Measurements from ENCODE around the gene DHX35. TPM values are rescaled to one million over a fixed set of nuclear protein-coding genes. Genes with fewer than 3 reads are reported as not detected.

The DHX35 gene
- total and polyA plus RNA-seq, 2 of the 8 experiments (the other 6 are each of a cell fraction or from before 2014, with no cell fraction given), result 21.9 to 27.7 TPM

DNA sequence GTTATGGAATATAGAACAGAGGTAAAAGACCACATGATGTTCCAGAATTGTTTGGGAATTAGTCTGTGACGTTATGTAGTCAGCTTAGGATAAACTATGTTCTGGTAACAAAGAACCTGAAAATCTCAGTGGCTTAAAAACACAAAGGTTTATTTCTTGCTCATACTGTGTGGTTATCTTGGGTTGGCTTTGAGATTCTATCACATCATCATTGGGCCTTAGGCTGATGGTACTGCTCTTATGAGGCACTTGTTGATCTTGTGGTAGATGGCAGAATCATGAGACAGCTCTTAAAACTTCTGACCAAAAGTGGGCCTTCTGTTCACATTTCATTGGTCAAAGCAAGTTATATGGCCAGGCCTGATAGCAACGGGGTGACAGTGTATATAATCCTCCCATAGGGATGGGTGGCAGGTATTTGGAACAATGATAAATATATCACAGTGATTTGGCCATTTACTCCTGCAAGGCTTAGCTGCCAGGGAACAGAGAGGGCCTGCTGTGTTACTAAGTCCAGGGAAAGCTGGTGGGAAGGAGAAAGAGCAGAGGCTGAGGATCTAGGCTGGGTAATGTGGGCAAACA, 13.5 kb downstream of the DHX35 start:
- H2AFZ ChIP-seq (ENCODE audit: low read length), result no peak overlapping the region
- no peak overlapping the region for H4K5ac ChIP-seq (ENCODE audit: insufficient read length, low read depth, low read length)
- H2BK120ac ChIP-seq (replicated peaks; ENCODE audit: low read depth, low read length), result no peak overlapping the region
- 89% methylated on average over 2 of the region's 2 CpGs; no CpG with 5 or more reads in 1 of the 2 experiments for WGBS, 2 experiments (ENCODE audit: extremely low coverage in 1 of 2, insufficient coverage in 1 of 2, insufficient read length in 1 of 2, insufficient replicate concordance in 2 of 2, low coverage in 1 of 2, low lambda C conversion rate in 2 of 2, missing lambda C conversion rate in 1 of 2)
- H3K14ac ChIP-seq (ENCODE audit: insufficient read length), result no peak overlapping the region
- H3K79me1 ChIP-seq (ENCODE audit: low read depth, low read length), result no peaks in the 10 kb centered on the region; the same call in 1 of the 2 replicates
- CTCF ChIA-PET (ENCODE audit: partially characterized antibody), result interaction anchor here (0.9 kb wide), 2 partner anchors 28 to 34 kb away, joined by 3 read pairs; no protein-coding TSS in a partner anchor
- H3K27ac ChIP-seq (ENCODE audit: low read depth, low read length), result no peak overlapping the region
- peaks cover 2% of the 10 kb centered on the region; the same call in 1 of the 2 replicates for H3K23me2 ChIP-seq (ENCODE audit: low read depth, low read length)
- no peak overlapping the region for H3K18ac ChIP-seq (ENCODE audit: extremely low read depth, low read length)
- H3K4ac ChIP-seq (replicated peaks; ENCODE audit: insufficient read length, low read depth, low read length), result no peak overlapping the region
- H2BK20ac ChIP-seq (ENCODE audit: low read length), result no peak overlapping the region
- H4K8ac ChIP-seq (ENCODE audit: extremely low read depth, insufficient read depth, low read length), result no peak overlapping the region
- no peak overlapping the region for H2BK5ac ChIP-seq (ENCODE audit: low read depth, low read length)
- no peak overlapping the region for H3K23ac ChIP-seq (ENCODE audit: insufficient read length)
- peaks cover 1 to 3% of the 10 kb centered on the region in 2 experiments for H4K20me1 ChIP-seq (replicated peaks in 1 of 2; ENCODE audit: control insufficient read depth in 1 of 2, insufficient read depth in 2 of 2, low read length in 2 of 2)
- no peak overlapping the region for H3K4me2 ChIP-seq (ENCODE audit: insufficient read depth in 1 of 2, low read depth in 2 of 2, low read length in 2 of 2)
- H3K27me3 ChIP-seq (replicated peaks in 1 of 4; ENCODE audit: control insufficient read depth in 3 of 4, extremely low read depth in 1 of 4, insufficient read depth in 3 of 4, low read length in 3 of 4), result no peaks in the 10 kb centered on the region
- POLR2A ChIA-PET (ENCODE audit: partially characterized antibody), result interaction anchor here (1.3 kb wide), 1 partner anchor 14 kb away, joined by 7 read pairs; the partner anchor contains the start of gene DHX35
- no peak overlapping the region for H2BK12ac ChIP-seq (ENCODE audit: low read depth, low read length)
- H3K9me3 ChIP-seq (ENCODE audit: insufficient read depth in 2 of 2, low read depth in 1 of 2, low read length in 1 of 2), result no peaks in the 10 kb centered on the region
- no peak overlapping the region for H4K91ac ChIP-seq (replicated peaks; ENCODE audit: insufficient read length, low read length)
- no peak overlapping the region for H3K9ac ChIP-seq (replicated peaks in 1 of 4; ENCODE audit: extremely low read depth in 1 of 4, low read depth in 3 of 4, low read length in 3 of 4)
- no peaks in the 10 kb centered on the region for H3K4me1 ChIP-seq (replicated peaks in 1 of 4; ENCODE audit: control insufficient read depth in 3 of 4, insufficient read depth in 4 of 4, low read length in 3 of 4)
- FAIRE-seq (no peak), DNase-seq (ENCODE audit: low read depth in 1 of 2, low spot score in 2 of 2) (no peak)
- no peak overlapping the region for H2AK5ac ChIP-seq (ENCODE audit: low read depth, low read length)
- peaks cover 2 to 31% (median 10%) of the 10 kb centered on the region in 4 experiments; a peak in 6 of 8 replicates for H3K36me3 ChIP-seq (ENCODE audit: control insufficient read depth in 2 of 4, insufficient read depth in 4 of 4, low read length in 3 of 4)
- H2BK15ac ChIP-seq (ENCODE audit: low read length), result no peak overlapping the region
- H3K56ac ChIP-seq (replicated peaks; ENCODE audit: insufficient read length, low read depth, low read length), result no peak overlapping the region
- no peak overlapping the region for H3K4me3 ChIP-seq (ENCODE audit: extremely low read depth in 1 of 4, insufficient read depth in 2 of 4, low read depth in 3 of 4, low read length in 4 of 4)
- peaks cover 0 to 27% of the 10 kb centered on the region in 2 experiments; a peak in 2 of 4 replicates for H3K79me2 ChIP-seq (ENCODE audit: control insufficient read depth in 1 of 2, insufficient read depth in 2 of 2, low read length in 2 of 2)
- no peak for TF ChIP-seq TAF1 (IDR thresholded peaks at IDR 0.05; ENCODE audit: low read depth, low read length)
- no peak for TF ChIP-seq RNF2 (IDR thresholded peaks at IDR 0.05; ENCODE audit: borderline replicate concordance, low read depth, low read length, missing control alignments, poor library complexity, severe bottlenecking)
- TF ChIP-seq ZNF274 (IDR thresholded peaks at IDR 0.05; ENCODE audit: borderline replicate concordance, extremely low read depth, low read length), result no peak
- no peak for TF ChIP-seq FOSL1 (IDR thresholded peaks at IDR 0.05; ENCODE audit: insufficient read depth, low read depth, low read length)
- TF ChIP-seq, protein P1, sequence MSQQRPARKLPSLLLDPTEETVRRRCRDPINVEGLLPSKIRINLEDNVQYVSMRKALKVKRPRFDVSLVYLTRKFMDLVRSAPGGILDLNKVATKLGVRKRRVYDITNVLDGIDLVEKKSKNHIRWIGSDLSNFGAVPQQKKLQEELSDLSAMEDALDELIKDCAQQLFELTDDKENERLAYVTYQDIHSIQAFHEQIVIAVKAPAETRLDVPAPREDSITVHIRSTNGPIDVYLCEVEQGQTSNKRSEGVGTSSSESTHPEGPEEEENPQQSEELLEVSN (IDR thresholded peaks at IDR 0.05), result no peak
- no peak for TF ChIP-seq EP300 (IDR thresholded peaks at IDR 0.05; ENCODE audit: borderline replicate concordance in 1 of 2, low read depth in 2 of 2, low read length in 2 of 2)
- TF ChIP-seq GABPA (IDR thresholded peaks at IDR 0.05; ENCODE audit: borderline replicate concordance, insufficient read depth, low read length), result no peak
- no peak for TF ChIP-seq KDM1A (IDR thresholded peaks at IDR 0.05; ENCODE audit: borderline replicate concordance, low read length)
- no peak for TF ChIP-seq EGR1 (IDR thresholded peaks at IDR 0.05; ENCODE audit: borderline replicate concordance, low read depth, low read length)
- no peak for TF ChIP-seq SUZ12 (IDR thresholded peaks at IDR 0.05; ENCODE audit: low read length)
- no peak for TF ChIP-seq MAX (IDR thresholded peaks at IDR 0.05)
